Endodermal cell (in vitro differentiated cells): ENCODE measurements around the gene FAM107B. TPM values are rescaled to one million over a fixed set of nuclear protein-coding genes. Genes with fewer than 3 reads are reported as not detected.

Source experiments
- DNase-seq: peaks from one replicate; pipeline ENCODE4 v3.0.0-alpha.2; 2017
- H3K27ac ChIP-seq: 2 replicates; pipeline ENCODE4 v1.5.1; 2013; ENCODE audit warnings: mild to moderate bottlenecking, low read depth, low read length, moderate library complexity
- H3K27me3 ChIP-seq: 2 replicates; pipeline ENCODE4 v1.6.1; 2013; ENCODE audit warnings: mild to moderate bottlenecking, low read length, moderate library complexity; ENCODE audit not compliant: insufficient read depth, control insufficient read depth, poor library complexity, severe bottlenecking
- H3K36me3 ChIP-seq: 2 replicates; pipeline ENCODE4 v1.7.0; 2013; ENCODE audit warnings: mild to moderate bottlenecking, low read length, moderate library complexity; ENCODE audit not compliant: control insufficient read depth, insufficient read depth
- H3K4me1 ChIP-seq: one replicate; pipeline ENCODE4 v1.7.0; 2013; ENCODE audit warnings: low read length; ENCODE audit not compliant: control insufficient read depth, insufficient read depth
- H3K4me3 ChIP-seq: 2 replicates; pipeline ENCODE4 v1.5.1; 2013; ENCODE audit warnings: mild to moderate bottlenecking, low read length, moderate library complexity
- H3K9ac ChIP-seq: 2 replicates; pipeline ENCODE4 v1.6.1; 2013; ENCODE audit warnings: mild to moderate bottlenecking, low read length, moderate library complexity; ENCODE audit not compliant: poor library complexity, severe bottlenecking; ENCODE audit errors: extremely low read depth
- H3K9me3 ChIP-seq: 2 replicates; pipeline ENCODE4 v1.6.1; 2013; ENCODE audit warnings: mild to moderate bottlenecking, low read length, moderate library complexity; ENCODE audit not compliant: control insufficient read depth
- H3K27ac Mint-ChIP-seq: 2 replicates; pipeline ENCODE4 v1.8.0; 2020; ENCODE audit warnings: mixed read lengths
- H3K27me3 Mint-ChIP-seq: 2 replicates; pipeline ENCODE4 v1.8.0; 2021; ENCODE audit warnings: mild to moderate bottlenecking, mixed read lengths; ENCODE audit not compliant: insufficient read depth
- H3K36me3 Mint-ChIP-seq: 2 replicates; pipeline ENCODE4 v1.8.0; 2020; ENCODE audit warnings: low read depth, mixed read lengths
- H3K4me1 Mint-ChIP-seq: 2 replicates; pipeline ENCODE4 v1.8.0; 2020; ENCODE audit warnings: mixed read lengths
- H3K4me3 Mint-ChIP-seq: 2 replicates; pipeline ENCODE4 v1.8.0; 2020; ENCODE audit warnings: mild to moderate bottlenecking, moderate library complexity, mixed read lengths
- H3K9me3 Mint-ChIP-seq: 2 replicates; pipeline ENCODE4 v1.8.0; 2020; ENCODE audit warnings: mild to moderate bottlenecking, mixed read lengths
- CTCF ChIP-seq: fragments of 200-600 bp; sonication (generic); conservative IDR thresholded peaks from 2 replicates; pipeline ENCODE4 v1.5.0; 2021; ENCODE audit warnings: antibody characterized with exemption, mild to moderate bottlenecking
- WGBS, 2 experiments: methylation state at CpG; one replicate each; pipeline versions ENCODE4 v1.1.5 to v1.1.7; 2013; ENCODE audit warnings: missing lambda C conversion rate in 2 of 2, mixed read lengths in 1 of 2; ENCODE audit not compliant: insufficient coverage in 1 of 2, insufficient read length in 1 of 2; 5-methylcytosine and 5-hydroxymethylcytosine counted together
- total RNA-seq, 2 donors: library from RNA; stranded (reverse); fragmentation: NEBNext Ultra II Directional in 1 of 2; extraction: Animal tissue kit (Norgen Biotek cat#: 25700) in 1 of 2; gene quantifications; 2 replicates in 1 of 2; 3 replicates in 1 of 2; pipeline ENCODE4 v1.2.1, GENCODE V29; 2021

FAM107B gene
- total RNA-seq, 2 donors from 2014 or later: 16.0 to 24.0 TPM

GRCh38 chr10:14600065-14600464 lies 174.6 kb downstream of the FAM107B start:
- no peak overlapping the region for H3K4me3 Mint-ChIP-seq
- Histone ChIP-seq H3K27ac (no peak overlapping the region), H3K9me3 (no peaks in the 10 kb centered on the region), H3K4me3 (no peak overlapping the region), H3K9ac (no peak overlapping the region), H3K27me3 (peaks cover 5% of the 10 kb centered on the region), H3K36me3 (peaks cover 41% of the 10 kb centered on the region), H3K4me1 (peaks cover 4% of the 10 kb centered on the region)
- no peak for DNase-seq
- WGBS, 2 experiments: 95 to 100% methylated on average over 5 to 8 of the region's 8 CpGs
- H3K4me1 Mint-ChIP-seq: peaks cover 9% of the 10 kb centered on the region
- H3K36me3 Mint-ChIP-seq: peaks cover 41% of the 10 kb centered on the region
- peaks cover 8% of the 10 kb centered on the region for H3K27me3 Mint-ChIP-seq
- no peak for TF ChIP-seq CTCF
- H3K9me3 Mint-ChIP-seq: no peaks in the 10 kb centered on the region
- no peak overlapping the region for H3K27ac Mint-ChIP-seq

- 95 to 98% methylated on average over 8 to 11 of the region's 11 CpGs for WGBS, 2 experiments
These were observed 175.6 kb downstream of the FAM107B start for GRCh38 chr10:14598809-14599764.

More at GRCh38 chr10:14598809-14599764, 175.6 kb downstream of the FAM107B start:
- no peak overlapping the region for H3K27ac ChIP-seq
- no peak overlapping the region for H3K9ac ChIP-seq
- DNase-seq: no peak
- H3K9me3 Mint-ChIP-seq: no peaks in the 10 kb centered on the region
- no peaks in the 10 kb centered on the region for H3K9me3 ChIP-seq
- no peak for TF ChIP-seq CTCF
- H3K4me1 ChIP-seq: no peaks in the 10 kb centered on the region
- no peak overlapping the region for H3K4me3 Mint-ChIP-seq
- no peak overlapping the region for H3K4me3 ChIP-seq
- H3K27ac Mint-ChIP-seq: no peak overlapping the region
- peaks cover 42% of the 10 kb centered on the region for H3K36me3 ChIP-seq
- H3K27me3 ChIP-seq: no peaks in the 10 kb centered on the region
- H3K27me3 Mint-ChIP-seq: peaks cover 4% of the 10 kb centered on the region
- peaks cover 42% of the 10 kb centered on the region for H3K36me3 Mint-ChIP-seq
- H3K4me1 Mint-ChIP-seq: peaks cover 4% of the 10 kb centered on the region
